ENCODE results near the gene AKT1. TPM values are rescaled to one million over a fixed set of nuclear protein-coding genes. Genes with fewer than 3 reads are reported as not detected.

The AKT1 gene
- total and polyA plus RNA-seq, 4 donors = 30.6 to 192 (median 58.7) TPM

GRCh38 chr14:104806625-104807465 is 11.3 kb upstream of the AKT1 start:
- Histone ChIP-seq H3K4me3 (ENCODE audit: low read depth in 1 of 3, low read length in 3 of 3) (no peak overlapping the region), H3K9ac (ENCODE audit: low read depth in 1 of 2, low read length in 2 of 2) (no peak overlapping the region), H3K36me3 (ENCODE audit: control insufficient read depth in 4 of 4, insufficient read depth in 3 of 4, low read depth in 1 of 4, low read length in 3 of 4) (no peaks in the 10 kb centered on the region), H3K9me3 (ENCODE audit: control insufficient read depth in 4 of 4, low read length in 3 of 4) (no peaks in the 10 kb centered on the region), H3K27me3 (ENCODE audit: control insufficient read depth in 4 of 4, insufficient read depth in 4 of 4, low read length in 3 of 4) (no peaks in the 10 kb centered on the region), H3K27ac (ENCODE audit: low read depth in 1 of 2, low read length in 2 of 2) (no peak overlapping the region), H3K4me1 (ENCODE audit: control insufficient read depth in 4 of 4, insufficient read depth in 4 of 4, low read length in 3 of 4) (peaks cover 4 to 25% (median 13%) of the 10 kb centered on the region in 4 donors)
- TF ChIP-seq YY1 (IDR thresholded peaks at IDR 0.05) (no peak), NR2F2 (IDR thresholded peaks at IDR 0.05) (no peak), ZBTB33 (IDR thresholded peaks at IDR 0.05) (no peak), FOXA2 (IDR thresholded peaks at IDR 0.05) (no peak), HNF4G (IDR thresholded peaks at IDR 0.05) (no peak), SP1 (IDR thresholded peaks at IDR 0.05) (no peak), JUND (IDR thresholded peaks at IDR 0.05) (no peak), RAD21 (IDR thresholded peaks at IDR 0.05) (no peak), ATF3 (IDR thresholded peaks at IDR 0.05) (no peak), EGR1 (IDR thresholded peaks at IDR 0.05; ENCODE audit: low read depth in 2 of 2) (no peak), FOXA1 (IDR thresholded peaks at IDR 0.05) (no peak), REST (IDR thresholded peaks at IDR 0.05) (no peak), HNF4A (conservative IDR thresholded peaks at IDR 0.05) (no peak), GABPA (IDR thresholded peaks at IDR 0.05 in 1 of 2, conservative IDR thresholded peaks at IDR 0.05 in 1 of 2) (no peak), MAX (IDR thresholded peaks at IDR 0.05) (no peak), RXRA (IDR thresholded peaks at IDR 0.05) (no peak), TAF1 (conservative IDR thresholded peaks at IDR 0.05) (no peak), CTCF (IDR thresholded peaks at IDR 0.05; ENCODE audit: low read depth, low read length, missing input control) (no peak)
- no peak for DNase-seq (ENCODE audit: low spot score)
- WGBS = 89% methylated on average over 10 of the region's 10 CpGs

Measured in liver (tissue), 9 donors.